Urinary bladder (tissue), 4 donors: ENCODE data around the gene FNIP2. TPM values are rescaled to one million over a fixed set of nuclear protein-coding genes. Genes with fewer than 3 reads are reported as not detected.
"Not testable (repeated sequence)": the region's sequence is repeated elsewhere in the genome, so short reads cannot be mapped to it uniquely, and the experiment has no call there.

Experiments
- DNase-seq: peaks from one replicate; pipeline ENCODE4 v3.0.0-alpha.2; 2015; ENCODE audit errors: extremely low spot score
- H3K27ac ChIP-seq: one replicate; pipeline ENCODE4 v1.5.1; 2013; ENCODE audit warnings: low read depth, mild to moderate bottlenecking, moderate library complexity
- H3K36me3 ChIP-seq: one replicate; pipeline ENCODE4 v1.6.1; 2013; ENCODE audit warnings: mild to moderate bottlenecking, moderate library complexity; ENCODE audit not compliant: insufficient read depth
- H3K4me1 ChIP-seq: one replicate; pipeline ENCODE4 v1.6.1; 2013; ENCODE audit warnings: mild to moderate bottlenecking, moderate library complexity; ENCODE audit not compliant: insufficient read depth
- H3K4me3 ChIP-seq: one replicate; pipeline ENCODE4 v1.5.1; 2013; ENCODE audit warnings: low read depth, low read length
- WGBS: extraction: QIAGEN DNeasy Blood & Tissue Kit; methylation state at CpG from one replicate; pipeline ENCODE4 v1.1.7; 2013; 5-methylcytosine and 5-hydroxymethylcytosine counted together
- polyA plus RNA-seq: library from polyadenylated mRNA; stranded (reverse); fragments of 200-250 nt; gene quantifications from one replicate; pipeline ENCODE4 v1.2.3, GENCODE V29; 2013
- total RNA-seq: library from RNA; depleted of rRNA; stranded (reverse); fragments of >200 nt; gene quantifications from one replicate; pipeline ENCODE4 v1.2.3, GENCODE V29; 2014
- donor health status: healthy with polysubstance abuse.
- donor health status: healthy.

Gene FNIP2
- total RNA-seq (54.0 TPM), polyA plus RNA-seq (15.6 TPM)

DNA sequence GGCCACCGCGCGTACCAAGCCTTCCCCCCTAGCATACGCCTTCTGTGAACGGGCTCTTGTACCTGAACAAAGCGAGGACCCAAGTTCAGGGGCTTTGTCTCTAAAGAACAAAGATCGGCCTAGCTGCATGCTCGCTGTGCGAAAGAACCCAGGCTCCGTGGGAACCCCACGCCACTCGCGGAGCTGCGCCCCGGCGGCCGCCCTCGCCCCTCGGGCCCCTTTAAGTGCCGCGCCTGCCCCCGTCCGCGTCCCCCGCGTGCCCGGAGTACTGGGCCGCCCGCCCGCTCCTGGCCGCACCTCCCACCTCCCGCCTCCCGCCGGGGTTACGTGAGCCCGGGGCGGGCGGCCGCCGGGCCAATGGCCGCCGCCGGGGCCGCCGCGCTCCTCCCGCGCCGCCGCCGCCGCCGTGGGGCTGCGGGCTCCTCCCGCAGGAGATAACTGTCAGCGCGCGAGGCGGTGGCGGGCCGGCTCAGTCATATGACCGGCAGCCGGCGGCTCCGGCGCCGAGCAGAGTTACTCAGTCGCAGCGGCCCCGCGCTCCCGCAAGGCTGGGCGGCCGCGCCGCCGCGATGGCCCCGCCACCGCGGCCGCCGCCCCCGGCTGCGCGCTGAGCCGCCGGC lies at the start of gene FNIP2:
FNIP2 (plus strand) TSS at position 472 of the 620 bp plus-strand sequence. CDS start 187 bp downstream, outside the sequence.
- under 1% methylated on average over 88 of the region's 88 CpGs for WGBS
- H3K27ac ChIP-seq = peak within 1 kb of the TSS; percentile 79
- H3K4me3 ChIP-seq = peak within 1 kb of the TSS; percentile 96
- H3K36me3 ChIP-seq = no peaks in the 10 kb centered on the region
- no peak for DNase-seq
- H3K4me1 ChIP-seq = no peaks in the 10 kb centered on the region

DNA sequence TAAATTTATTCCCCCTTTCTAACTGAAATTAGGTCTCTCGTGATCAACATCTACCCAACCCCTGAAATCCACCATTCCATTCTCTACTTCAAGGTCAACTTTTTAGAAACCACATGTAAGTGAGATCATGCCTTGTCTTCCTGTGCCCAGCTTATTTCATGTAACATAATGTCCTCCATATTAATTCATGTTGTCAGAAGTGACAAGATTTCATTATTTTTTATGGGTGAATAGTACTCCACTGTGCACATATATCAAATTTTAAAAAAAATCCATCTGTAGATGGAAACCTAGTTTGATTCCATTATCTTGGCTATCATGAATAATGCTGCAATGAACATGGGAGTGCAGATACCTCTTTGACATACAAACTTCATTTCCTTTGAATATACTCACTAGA lies 47.1 kb upstream of the FNIP2 start:
- Histone ChIP-seq H3K4me1 (no peaks in the 10 kb centered on the region), H3K27ac (no peak overlapping the region), H3K4me3 (no peak overlapping the region), H3K36me3 (peaks cover 8% of the 10 kb centered on the region)
- 92% methylated on average over 1 of the region's 1 CpG for WGBS
- DNase-seq = no peak

DNA sequence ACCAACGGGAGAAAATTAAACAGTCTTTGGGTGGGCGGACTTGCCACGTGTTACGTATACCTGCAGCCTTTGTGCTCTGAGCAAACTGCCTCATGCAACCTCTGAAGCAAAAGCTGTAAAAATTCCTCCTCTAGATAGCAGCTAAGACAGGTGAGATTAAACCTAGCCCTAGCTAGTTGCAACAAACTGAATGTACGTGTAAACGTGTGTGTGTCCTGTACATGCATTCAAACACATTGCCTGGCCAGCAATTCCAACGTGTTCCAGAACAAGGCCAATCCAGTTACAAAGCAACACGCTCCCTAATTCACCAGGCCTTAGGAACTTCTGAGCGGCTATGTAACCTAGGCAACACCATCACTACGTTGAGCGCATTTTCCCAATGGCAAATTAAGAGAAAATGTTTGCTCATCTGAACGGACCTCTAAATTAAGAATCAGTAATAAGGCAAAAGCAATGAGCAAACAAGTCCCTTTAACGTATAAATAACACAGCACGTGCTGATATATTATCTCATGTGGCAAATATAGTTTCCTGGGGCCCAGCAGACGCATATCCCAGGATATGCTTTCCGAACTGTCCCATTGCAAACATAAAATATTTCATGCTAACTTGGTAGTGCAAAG lies 46.4 kb upstream of the FNIP2 start:
- Histone ChIP-seq H3K27ac (no peak overlapping the region), H3K4me1 (no peaks in the 10 kb centered on the region), H3K4me3 (peak overlapping the region; percentile 92), H3K36me3 (peaks cover 7% of the 10 kb centered on the region)
- 12% methylated on average over 16 of the region's 16 CpGs for WGBS
- DNase-seq = peak; percentile 2

DNA sequence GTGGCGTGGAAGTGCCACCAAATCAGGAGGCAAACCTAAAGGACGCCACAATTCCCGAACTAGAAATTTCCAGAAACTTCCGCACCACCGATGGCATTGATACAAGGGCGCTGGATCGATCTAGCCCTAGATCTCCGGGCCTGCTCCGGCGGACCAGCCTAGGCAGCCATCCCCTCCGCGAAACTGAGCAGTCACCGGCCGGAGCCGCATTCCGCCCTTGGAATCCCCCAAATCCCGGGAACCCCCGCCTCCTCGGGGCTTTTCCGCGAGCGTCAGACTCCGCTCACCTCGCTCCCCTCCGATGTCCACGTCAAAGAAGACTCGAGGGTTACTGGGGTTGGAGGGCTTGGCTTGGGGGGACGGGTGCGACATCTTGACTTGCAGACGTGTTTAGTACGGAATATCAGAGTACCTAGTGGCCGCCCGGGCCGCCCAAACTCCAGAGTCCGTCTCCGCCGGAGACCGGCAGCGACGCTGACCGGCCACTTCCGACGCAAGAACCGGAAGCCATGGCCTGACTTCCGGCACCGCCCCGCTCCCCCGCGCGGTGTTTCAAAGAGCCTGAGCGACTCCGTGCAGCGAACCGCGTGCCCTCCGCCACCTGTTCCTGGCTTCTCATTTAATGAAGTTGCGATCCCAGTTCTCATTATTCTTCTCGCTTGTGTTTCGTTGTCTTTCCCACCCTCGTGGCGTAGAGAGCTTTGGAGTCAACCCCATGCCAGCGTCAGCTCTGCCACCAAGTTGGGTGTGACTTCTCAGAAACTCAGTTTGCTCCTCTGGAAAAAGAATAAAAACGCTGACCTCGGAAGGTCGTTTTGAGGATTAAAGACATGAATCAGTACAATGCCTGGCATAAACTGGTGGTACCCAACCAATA lies 45.7 kb upstream of the FNIP2 start, which contains the start of gene PPID:
PPID (minus strand) TSS at position 480 of the 877 bp plus-strand sequence; CDS start at position 372, 108 bp downstream.
- Histone ChIP-seq H3K27ac (peak within 1 kb of the TSS; percentile 81), H3K4me1 (no peaks in the 10 kb centered on the region), H3K36me3 (peaks cover 7% of the 10 kb centered on the region), H3K4me3 (peak within 1 kb of the TSS; percentile 92)
- under 1% methylated on average over 65 of the region's 65 CpGs for WGBS
- peak; percentile 48 for DNase-seq

DNA sequence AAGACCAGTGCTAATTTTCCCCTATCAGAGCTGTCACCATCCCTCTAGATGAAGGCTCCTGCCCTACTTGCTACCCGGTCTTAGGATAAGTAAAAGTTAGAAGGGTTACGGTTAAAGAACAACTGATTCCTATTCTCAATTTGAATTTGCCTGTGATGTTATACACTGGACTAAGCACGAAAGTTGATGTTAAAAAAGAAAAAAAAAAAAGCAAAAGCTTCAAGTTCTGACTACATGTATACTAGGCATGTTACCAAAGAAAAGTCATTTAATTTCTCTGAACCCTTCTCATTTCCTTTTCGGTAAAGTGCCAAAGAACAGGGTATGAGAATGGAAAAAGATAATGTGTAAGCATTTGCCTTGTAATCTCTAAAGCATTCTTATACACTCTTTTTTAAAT lies 44.2 kb upstream of the FNIP2 start:
- H3K4me1 ChIP-seq = no peaks in the 10 kb centered on the region
- peaks cover 3% of the 10 kb centered on the region for H3K36me3 ChIP-seq
- no peak overlapping the region for H3K27ac ChIP-seq
- DNase-seq = no peak
- 84% methylated on average over 4 of the region's 4 CpGs for WGBS
- H3K4me3 ChIP-seq = no peak overlapping the region

DNA sequence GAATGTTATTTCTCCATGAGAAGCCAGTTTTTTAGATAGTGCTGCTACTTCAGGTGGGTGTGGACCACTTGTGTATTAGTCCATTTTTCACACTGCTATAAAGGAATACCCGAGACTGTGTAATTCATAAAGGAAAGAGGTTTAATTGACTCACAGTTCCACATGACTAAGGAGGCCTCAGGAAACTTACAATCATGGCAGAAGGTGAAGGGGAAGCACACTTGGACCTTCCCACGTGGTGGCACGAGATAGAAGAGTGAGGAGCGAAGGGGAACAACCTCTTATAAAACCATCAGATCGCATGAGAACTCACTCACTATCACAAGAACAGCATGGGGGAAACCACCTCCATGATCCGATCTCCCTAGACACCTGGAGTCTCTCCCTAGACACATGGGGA lies 42.2 kb upstream of the FNIP2 start:
- no peak overlapping the region for H3K27ac ChIP-seq
- no peak overlapping the region for H3K4me3 ChIP-seq
- DNase-seq = no peak
- H3K4me1 ChIP-seq = no peaks in the 10 kb centered on the region
- no peaks in the 10 kb centered on the region for H3K36me3 ChIP-seq
- 55% methylated on average over 6 of the region's 6 CpGs for WGBS

DNA sequence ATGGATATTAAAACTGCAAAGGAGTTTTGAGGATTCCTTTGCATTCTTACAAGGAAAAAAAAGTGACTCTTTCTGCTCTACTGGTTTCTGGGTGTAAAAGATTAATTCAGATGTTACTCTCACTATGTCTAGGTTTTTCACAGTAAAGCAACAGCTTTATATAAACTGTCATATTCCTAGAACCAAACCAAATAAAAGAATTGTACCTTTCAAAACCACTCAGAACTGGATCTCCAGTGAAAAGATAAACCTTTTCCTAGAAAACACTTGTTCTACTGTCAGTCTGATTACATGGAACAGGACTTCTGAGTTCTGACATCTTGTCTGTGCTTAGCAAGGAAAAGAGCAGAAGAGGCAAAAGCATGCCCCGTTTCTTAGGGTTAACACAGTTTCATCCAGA lies 40.6 kb upstream of the FNIP2 start:
- Histone ChIP-seq H3K36me3 (no peaks in the 10 kb centered on the region), H3K4me1 (no peaks in the 10 kb centered on the region), H3K27ac (no peak overlapping the region), H3K4me3 (no peak overlapping the region)
- DNase-seq = no peak
- 56% methylated on average over 1 of the region's 1 CpG for WGBS

DNA sequence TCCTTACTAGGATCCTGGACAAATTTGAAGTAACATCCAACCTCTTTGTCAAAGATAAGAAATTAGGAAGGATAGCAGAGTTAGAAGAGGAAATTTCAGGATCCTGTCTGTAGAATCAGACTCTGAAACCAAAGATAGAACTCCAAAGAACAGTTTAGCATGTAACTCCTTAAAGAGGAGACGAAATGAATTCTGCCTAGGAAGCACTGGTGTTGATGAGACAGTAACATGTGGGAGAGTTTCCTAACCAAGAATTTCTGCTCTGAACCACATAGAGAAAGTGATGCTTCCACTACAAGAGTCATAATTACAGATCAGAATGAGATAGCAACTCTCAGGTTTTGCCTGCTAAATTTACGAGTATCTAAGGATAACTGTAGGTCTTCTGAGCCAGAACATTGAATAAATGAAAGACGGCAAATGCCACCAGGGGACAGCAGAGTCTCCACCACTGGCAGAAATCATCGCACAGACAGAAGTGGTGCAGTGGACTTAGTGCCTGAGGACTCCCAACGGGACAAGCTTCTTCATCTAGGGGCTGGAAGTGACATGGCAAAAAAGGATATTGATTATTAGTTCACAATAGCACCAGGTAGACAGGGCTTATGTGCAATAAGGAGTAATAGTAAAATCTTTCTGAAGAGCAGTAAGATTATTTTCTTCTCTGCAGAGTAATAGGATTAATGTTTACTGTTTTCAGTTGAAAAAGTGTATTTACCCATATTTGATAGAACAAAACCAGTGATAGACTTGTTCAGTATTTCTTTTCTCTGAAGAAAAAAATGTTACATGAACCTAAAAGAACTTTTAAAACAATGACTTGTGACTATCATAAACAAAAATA lies 38.9 kb upstream of the FNIP2 start:
- 15% methylated on average over 5 of the region's 5 CpGs for WGBS
- H3K36me3 ChIP-seq = no peaks in the 10 kb centered on the region
- no peaks in the 10 kb centered on the region for H3K4me1 ChIP-seq
- H3K4me3 ChIP-seq = no peak overlapping the region
- no peak for DNase-seq
- no peak overlapping the region for H3K27ac ChIP-seq

DNA sequence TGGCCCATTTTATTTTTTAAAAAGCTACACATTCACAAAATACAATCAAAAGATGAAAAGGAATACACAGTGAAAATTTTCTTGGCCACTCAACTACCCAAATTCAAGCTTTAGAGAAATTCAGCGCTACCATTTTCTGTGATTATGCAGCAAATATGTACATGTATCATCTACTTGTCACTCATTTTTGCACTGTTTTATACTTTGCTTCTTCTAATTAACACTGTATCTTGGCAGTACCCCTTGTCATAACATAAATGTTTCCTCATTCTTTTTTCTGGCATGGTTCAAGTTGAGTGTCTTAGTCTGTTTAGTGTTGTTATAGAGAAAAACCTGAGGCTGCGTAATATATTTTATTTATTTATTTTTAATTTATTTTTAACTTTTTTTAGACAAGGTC lies 30.0 kb upstream of the FNIP2 start:
- Histone ChIP-seq H3K27ac (no peak overlapping the region), H3K36me3 (no peaks in the 10 kb centered on the region), H3K4me3 (no peak overlapping the region), H3K4me1 (no peaks in the 10 kb centered on the region)
- 97% methylated on average over 2 of the region's 2 CpGs for WGBS
- no peak for DNase-seq

DNA sequence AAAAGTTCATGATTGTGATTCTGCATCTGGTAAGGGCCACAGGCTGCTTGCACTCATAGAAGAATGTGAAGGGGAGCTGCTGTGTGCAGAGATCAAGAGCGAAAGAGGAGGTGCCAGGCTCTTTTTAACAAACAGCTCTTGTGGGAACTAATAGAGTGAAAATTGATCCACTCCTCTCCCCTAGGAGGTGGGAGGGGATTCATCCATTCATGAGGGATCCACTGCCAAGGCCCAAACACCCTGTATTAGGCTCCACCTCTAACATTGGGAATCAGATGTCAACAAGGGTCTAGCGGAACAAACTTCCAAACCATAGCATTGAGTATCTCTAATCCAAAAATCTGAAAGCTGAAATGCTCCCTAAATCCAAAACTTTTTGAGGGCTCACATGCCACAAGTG lies 29.2 kb upstream of the FNIP2 start:
- H3K36me3 ChIP-seq = no peaks in the 10 kb centered on the region
- H3K27ac ChIP-seq = no peak overlapping the region
- H3K4me1 ChIP-seq = no peaks in the 10 kb centered on the region
- WGBS = 93% methylated on average over 2 of the region's 2 CpGs
- DNase-seq = no peak
- H3K4me3 ChIP-seq = no peak overlapping the region

DNA sequence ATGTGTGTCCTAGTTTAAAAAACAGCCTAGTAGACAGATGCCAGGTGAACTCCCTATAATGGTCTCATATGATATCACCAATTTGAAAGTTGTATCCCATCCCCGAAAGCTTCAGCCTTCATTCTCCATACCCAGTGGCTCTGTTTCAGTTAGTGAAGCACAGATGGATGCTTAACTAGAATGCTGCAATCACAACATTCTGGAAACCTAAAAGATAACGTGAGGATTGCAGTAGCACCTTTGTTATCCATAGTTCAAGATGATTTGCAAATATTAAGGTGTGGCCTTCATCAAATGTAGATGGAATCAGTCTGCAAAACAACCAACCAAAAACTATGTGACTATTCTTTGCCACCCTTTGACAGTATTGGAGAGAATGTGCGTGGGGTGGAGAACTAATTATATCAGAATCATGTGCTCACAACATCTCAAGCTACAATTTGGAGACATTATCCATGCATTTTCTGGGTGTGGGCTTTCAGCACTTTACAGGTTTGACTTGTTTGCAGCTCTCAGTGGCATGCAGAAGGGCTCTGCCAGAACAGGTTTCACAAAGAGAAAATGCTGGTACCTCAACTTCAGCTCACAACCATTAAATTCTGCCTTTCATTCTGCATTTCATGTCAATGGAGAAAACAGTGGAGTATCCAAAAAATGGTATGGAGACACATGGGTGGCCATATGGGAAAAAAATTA lies 27.4 kb upstream of the FNIP2 start:
- Histone ChIP-seq H3K4me3 (no peak overlapping the region), H3K27ac (no peak overlapping the region), H3K4me1 (no peaks in the 10 kb centered on the region), H3K36me3 (no peaks in the 10 kb centered on the region)
- WGBS = 81% methylated on average over 3 of the region's 3 CpGs
- no peak for DNase-seq

DNA sequence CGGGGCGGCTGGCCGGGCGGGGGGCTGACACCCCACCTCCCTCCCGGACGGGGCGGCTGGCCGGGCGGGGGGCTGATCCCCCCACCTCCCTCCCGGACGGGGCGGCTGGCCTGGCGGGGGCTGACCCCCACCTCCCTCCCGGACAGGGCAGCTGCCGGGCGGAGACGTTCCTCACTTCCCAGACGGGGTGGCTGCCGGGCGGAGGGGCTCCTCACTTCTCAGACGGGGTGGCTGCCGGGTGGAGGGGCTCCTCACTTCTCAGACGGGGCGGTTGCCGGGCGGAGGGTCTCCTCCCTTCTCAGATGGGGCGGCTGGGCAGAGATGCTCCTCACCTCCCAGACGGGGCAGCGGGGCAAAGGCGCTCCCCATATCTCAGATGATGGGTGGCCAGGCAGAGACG lies 22.3 kb upstream of the FNIP2 start:
- DNase-seq, H3K4me1 ChIP-seq, H3K27ac ChIP-seq, H3K36me3 ChIP-seq, H3K4me3 ChIP-seq: not testable (repeated sequence)
- 95% methylated on average over 31 of the region's 31 CpGs for WGBS

DNA sequence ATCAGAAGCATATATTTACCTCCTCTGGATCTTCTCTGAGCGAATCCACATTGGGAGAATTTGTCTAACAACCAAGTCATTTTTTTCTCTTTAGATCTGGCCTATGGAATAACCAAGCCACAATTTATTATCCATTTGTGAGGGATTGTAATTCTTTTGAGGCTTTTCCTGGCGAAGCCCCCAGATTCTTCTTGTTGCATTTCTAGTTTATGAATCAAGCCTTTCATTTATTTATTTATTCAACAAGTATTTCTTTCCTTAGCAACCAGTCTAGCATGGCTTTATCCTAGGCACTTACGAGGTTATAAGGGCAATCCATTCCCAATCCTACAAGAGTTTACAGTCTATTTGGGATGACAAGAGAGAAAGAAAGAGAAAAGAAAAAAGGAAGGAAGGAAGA lies 18.4 kb upstream of the FNIP2 start:
- H3K27ac ChIP-seq = no peak overlapping the region
- H3K36me3 ChIP-seq = no peaks in the 10 kb centered on the region
- WGBS = 34% methylated on average over 3 of the region's 3 CpGs
- no peak overlapping the region for H3K4me3 ChIP-seq
- DNase-seq = no peak
- no peaks in the 10 kb centered on the region for H3K4me1 ChIP-seq
